Activated T-cell treated with anti-CD3 and anti-CD28 coated beads for 4 hours (primary cell): Measurements from ENCODE around the gene ZNF362.

Experiments
- DNase-seq: peaks from one replicate; pipeline ENCODE4 v3.0.0-alpha.2; 2020

ZNF362 gene

DNA sequence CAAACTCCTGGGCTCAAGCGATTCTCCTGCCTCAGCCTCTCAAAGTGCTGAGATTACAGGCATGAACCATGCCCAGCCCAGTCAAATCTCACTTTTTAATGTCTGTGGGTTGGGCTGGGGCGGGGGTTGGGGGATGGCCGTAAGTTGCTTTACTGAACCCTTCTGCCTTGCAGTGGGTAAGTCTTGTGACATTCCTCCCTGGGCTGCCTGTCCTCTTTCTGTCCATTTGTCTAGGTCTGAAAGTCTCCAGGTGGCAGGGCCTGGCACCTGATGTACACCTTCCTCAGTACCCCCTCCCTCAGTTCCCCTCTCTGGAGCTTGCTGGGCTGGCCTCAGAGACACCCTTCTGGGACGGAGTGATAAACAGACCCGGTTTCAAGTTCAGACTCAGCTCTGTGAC lies 13.3 kb downstream of the ZNF362 start:
- DNase-seq: no peak

DNA sequence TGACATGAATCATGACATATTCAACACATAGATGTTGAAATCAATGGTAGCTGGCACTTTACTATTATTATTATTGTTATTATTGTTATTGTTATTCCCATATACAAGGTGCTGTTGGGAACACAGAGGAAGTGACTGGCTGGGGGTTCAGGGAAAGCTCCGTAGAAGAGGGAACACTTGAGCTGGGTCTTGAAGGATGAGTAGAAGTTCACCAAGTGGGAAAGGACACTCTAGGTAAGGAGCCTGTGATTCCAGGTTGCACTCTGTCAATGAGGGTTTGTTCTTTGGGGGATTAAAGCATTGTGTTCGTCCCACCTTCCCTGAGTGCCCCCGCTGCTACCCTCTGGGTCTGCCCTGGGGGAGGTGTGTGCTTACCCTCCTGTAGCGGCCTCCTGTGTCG lies 14.1 kb downstream of the ZNF362 start:
- no peak for DNase-seq

DNA sequence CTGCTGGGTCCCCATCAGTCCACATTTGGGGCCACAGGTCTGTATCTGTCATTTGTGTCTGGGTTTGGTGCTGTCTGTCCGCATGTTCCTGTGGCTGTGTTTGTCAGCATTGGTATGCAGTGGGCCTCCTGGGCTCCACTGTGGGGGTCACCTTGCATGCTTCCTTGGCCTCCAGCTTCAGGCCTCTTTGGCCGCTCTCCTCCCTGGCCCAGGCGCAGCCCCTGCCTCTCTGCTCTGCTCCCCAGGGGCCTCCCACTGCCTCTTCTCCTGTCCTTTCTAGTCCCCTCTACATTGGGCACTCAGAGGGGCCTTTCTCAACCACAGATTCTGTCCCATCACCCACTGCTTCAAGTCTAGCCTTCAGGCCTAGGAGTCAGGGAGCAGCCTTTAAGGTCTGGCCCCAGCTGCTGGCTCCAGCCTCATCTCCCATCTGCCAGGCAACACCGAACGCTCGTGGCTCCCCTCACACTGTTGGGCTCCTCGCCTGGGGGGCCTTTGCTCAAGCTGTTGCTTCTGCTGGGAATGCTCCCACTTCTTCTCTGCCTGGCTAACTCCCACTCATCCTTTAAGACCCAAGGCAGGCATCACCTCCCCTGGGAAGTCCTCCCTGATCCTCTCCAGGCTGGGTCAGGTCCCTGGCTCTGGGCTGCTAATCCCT lies 14.6 kb downstream of the ZNF362 start:
- no peak for DNase-seq

DNA sequence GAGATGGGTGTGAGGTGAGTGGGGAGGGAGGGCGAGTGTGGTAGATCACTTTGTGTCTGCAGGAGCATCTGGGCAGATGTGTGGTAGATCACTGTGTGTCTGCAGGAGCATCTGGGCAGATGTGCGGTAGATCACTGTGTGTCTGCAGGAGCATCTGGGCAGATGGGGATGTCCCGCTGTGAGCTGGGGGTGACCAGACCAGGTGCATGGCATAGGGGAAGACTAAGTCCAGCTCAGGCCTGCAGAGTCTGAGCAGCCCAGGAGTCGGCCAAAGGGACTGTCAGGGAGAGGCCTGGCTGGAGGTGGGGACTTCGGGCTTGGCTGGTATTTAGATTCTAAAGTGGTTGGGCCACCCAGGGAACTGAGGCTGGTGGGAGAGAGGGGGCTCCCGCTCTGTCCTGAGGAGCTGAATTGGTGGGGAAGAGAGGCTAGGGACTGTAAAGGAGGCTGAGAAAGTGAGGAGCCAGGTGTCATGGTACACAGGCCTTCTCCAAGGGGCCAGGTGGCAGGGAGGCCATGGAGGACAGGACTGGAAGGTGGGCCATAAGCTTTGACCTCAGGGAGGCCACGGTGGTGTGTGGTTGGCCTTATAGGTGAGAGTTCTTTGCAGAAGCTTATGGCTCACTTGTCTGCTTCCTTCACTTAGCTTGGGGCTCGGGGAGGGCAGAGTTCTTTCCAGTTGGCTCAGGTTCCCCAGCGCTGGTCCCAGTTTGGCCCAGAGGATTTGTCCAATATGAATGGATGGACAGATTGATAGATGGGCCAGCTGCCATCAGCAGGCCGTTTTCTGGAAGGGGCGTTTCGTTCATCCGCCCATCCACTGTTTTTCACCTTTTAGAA lies 15.6 kb downstream of the ZNF362 start:
- no peak for DNase-seq

DNA sequence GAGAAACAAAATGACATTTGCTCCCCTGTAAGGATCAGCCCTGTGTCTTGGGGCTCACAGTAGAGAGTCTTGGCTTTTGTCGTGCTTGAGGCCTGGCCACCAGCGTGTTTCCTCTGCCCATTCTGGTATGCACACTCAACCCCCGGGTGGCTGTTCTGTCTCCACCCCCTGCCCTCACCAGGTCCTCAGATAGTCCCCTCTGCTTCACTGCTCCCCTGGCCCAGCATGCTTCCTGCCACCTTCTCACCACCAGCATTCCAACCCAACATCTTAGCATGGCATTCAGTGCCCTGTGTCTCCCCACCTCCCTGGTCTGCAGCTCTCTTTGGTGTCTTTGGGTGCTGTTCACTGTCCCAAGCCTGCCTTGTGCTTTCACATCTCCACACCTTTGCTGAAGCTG lies 16.2 kb downstream of the ZNF362 start:
- DNase-seq: no peak

DNA sequence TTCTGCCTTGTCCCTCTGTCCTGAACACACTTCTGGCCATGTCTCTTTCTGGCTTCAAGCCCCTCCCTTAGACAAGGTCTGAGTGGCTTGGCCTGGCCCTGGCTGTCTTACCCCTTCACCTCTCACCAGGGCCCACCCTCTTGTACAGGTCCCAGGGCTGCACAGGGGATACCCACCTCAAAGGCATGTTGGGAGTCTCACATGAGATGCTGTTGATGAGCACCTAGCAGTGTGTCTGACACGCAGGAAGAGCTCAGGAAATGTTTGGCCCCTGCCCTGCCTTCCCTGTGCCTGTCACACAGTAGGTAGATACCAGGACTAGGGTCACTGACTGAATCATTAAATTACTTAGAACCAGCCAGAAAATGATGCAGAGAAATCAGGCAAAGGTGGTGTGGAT lies 16.6 kb downstream of the ZNF362 start:
- DNase-seq: no peak

DNA sequence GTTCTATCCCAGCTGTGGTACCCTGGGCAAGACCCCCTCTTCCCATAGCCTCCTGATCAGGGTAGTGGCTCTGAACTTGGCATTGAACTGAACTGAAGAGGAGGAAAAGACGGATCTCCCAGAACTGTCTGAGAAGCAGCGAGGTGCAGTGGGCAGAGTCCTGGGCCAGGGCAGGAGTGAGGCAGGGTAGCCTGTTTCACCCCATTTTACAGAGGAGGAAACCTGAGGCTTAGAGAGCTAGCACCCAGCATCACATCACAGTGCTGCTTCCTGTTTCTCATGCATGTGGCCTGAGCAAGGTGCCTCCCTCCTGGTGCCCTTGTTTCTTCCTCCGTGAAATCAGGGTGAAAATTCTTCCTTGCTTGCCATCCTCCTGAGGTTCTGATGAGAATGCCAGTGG lies 17.1 kb downstream of the ZNF362 start:
- DNase-seq: no peak

DNA sequence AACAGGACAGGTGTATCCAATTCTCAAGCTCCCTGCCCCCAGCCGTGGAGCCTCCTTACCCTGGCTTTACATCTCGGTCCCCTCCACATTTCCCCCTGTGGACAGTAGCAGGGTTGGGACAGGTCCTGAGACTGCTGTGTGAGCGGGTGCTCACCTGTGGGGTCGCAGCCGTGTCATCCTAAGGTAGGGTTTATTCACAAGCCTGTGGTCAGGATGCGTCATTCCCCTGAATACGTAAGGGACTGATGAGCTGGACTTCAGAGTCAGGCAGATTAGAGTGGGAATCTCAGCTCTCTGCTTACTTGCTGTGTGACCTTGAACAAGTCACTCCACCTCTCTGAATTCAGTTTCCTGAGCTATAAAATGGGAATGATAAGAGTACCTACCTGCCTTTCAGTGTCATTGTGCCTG lies 17.7 kb downstream of the ZNF362 start:
- DNase-seq: no peak

DNA sequence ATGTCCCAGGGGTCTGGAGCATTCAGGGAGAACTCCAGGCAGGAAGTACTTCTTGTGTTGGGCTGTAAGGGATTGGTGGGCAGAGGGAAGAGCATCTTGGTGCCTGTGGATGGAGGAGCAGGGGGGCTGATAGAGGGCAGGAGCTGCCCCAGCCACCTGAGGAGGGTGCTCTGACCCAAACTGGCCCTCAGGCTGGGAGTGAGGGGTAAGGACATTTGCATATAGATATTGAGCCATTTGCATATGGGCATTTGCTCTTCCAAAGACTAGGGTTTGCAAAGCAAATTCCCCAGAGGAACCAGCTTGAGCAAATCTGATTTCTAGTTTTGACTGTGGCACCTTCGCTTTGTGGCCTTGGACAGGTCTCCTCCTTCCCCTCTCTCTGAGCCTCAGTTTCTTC lies 18.2 kb downstream of the ZNF362 start:
- no peak for DNase-seq

DNA sequence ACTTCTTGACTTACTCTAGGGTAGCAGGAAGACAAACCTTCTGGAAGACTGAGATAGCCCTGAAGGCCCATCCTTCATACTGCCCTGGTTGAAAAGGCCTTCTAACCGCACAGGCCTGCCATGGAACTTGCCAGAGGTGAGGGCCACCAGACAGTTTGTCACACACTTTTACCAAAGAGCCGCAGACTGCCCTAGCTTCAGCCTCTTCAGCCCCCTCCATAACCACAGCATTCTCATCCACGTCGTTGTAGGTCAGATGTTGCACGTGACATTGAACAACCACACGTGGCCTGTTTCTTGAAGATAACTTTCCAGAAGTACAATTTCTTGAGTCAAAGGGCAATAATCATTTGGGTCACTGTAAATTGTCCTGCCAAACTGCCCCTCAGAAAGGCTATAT lies 18.9 kb downstream of the ZNF362 start:
- no peak for DNase-seq

DNA sequence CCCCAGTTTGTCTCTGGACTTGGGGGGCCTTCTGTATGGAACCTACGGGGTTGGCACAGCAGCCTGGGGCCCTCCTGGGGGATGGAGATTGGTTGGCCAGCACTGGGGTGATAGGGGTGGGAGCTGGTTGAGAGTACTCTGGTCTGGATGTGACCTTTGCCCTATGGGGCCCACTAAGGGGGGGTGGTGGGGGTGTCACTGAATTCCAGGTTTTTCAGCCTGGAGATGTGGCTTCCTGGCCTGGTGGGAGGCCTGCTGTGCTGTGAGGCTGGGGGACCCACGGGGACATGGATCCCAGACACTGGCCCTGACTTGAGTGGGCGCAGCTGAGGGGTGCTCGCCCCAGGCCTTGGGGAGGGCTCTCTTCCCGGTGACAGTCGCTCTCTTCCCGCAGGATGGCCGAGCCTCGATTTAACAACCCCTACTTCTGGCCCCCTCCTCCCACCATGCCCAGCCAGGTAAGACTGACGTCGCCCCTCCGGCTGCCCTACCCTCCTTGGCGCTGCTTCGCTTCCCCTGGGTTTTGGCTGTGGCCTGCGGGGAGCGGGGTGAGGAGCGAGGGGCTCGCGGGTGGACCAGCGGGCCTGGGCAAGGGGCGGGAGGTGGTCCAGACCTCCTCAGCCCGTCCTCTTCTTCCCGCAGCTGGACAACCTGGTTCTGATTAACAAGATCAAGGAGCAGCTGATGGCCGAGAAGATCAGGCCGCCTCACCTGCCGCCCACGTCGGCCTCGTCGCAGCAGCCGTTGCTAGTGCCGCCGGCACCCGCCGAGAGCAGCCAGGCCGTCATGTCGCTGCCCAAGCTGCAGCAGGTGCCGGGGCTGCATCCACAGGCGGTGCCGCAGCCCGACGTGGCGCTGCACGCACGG lies 19.6 kb downstream of the ZNF362 start:
- no peak for DNase-seq

DNA sequence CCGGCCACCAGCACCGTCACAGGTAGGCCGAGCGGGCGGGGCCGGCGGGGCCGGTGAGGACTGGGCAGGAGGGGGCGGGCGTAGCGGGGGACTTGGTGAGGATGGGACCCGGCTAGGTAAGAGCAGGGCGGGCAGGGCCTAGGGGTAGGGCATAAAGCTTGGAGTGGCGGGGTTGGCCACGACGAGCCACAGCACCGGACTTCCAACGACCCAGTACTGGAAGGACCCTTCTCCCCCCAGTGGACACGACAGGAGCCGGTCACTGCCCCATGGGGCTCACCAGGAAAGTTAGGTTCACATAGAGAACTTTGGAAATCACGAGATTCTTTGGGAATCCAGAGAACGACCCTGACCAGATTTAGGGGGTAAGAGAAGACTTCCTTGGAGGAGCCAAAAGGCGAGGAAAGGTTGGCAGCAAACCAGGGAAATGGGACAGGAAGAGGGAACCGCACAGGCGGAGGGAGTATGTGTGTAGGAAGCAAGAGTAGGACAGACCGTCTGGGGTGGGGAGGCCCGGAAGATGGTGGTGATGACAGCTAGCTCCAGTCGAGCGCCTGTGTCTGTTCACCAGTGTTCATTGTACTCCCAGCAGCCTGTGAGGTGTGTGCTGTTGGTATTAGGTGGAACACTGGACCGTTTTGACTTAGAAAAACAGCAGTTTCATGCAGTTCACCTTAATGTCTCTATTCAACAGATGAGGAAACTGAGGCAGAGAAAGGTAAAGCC lies 20.4 kb downstream of the ZNF362 start:
- no peak for DNase-seq

DNA sequence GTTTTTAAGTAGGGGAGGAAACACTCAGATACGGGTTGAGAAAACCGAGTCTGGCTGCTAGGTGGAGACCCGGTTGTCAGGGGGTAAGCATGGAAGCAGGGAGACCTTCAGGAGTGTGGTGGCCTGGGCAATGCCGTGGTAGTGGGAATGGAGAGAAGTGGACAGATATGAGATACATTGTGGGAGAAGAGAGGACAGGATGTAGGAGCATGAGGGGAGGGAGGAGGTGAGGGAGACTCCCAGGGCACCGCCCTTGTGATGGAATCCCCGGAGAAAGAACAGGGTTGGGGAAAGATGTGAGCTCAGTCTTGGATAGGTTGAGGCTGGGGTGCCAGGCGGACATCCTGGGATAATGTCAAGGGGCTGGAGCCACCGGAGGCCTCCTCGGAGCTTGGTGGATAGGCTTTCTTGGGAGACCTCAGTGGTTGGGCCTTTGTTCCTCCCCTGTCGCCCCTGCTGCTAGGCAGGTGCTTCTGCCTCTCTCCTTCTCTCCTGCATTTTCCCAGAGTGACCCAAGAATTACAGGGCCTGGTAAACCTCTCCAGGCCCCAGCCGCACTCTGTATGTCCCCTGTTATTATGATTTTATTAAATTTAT lies 21.3 kb downstream of the ZNF362 start:
- no peak for DNase-seq

DNA sequence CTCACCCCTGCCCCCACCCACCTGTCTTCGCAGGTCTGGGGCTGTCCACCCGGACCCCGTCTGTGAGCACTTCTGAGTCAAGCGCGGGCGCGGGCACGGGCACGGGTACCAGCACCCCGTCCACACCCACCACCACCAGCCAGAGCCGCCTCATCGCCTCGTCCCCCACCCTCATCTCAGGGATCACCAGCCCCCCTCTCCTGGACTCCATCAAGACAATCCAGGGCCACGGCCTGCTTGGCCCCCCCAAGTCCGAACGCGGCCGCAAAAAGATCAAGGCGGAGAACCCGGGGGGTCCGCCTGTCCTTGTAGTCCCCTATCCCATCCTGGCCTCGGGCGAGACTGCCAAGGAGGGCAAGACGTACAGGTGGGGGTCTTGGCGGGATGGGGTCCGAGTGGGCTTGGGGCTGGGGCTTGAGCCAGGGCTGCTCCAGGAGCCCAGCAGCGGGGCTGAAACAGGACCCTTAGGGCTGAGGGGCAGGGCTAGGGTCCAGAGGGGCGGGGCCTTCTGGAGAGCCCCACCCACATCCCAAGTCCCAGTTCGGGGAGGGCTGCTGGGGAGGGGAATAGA lies 23.9 kb downstream of the ZNF362 start:
- no peak for DNase-seq

DNA sequence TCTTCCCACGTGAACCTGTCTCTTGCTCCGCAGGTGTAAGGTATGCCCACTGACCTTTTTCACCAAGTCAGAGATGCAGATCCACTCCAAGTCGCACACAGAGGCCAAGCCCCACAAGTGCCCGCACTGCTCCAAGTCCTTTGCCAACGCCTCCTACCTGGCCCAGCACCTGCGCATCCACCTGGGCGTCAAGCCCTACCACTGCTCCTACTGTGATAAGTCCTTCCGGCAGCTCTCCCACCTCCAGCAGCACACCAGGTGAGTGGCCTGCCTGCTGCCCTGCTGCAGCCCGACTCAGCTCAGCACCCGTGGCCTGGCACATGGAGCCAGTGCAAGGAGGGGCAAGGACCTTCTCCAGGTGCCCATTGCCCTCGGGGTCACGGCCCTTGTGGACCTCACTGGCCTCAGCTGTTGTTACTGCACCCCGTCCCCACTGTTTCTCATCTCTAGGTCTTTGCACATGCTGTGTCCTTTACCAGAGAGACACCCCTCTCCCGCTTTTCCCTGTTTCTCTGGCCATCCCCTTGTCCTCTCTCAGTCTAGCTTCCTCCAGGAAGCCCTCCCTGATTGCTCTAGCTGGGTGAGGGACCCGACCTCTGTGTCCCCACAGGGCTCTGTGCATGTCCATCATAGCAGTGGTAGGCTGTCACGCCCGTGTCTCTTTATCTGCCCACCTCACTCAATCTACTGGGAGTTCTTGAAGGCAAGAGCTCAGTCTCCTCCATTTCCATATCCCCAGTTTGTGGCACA lies 25.4 kb downstream of the ZNF362 start:
- no peak for DNase-seq

DNA sequence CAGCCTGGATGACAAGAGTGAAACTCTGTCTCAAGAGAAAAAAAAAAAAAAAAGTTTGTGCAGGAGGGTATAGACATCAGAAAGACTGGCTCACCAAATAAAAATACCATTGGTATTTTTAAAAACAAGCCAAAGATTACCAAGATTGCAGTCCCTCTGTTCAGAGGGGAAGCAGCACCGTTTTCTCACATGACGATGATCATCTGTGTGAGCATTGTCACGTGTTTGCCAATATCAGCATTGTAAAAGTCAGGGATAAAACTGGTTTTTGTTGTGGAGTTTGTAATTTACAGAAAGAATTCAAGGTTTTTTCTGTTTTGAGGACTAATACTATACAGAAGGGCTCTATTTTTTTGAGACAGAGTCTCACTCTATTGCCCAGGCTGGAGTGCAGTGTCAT lies 26.5 kb downstream of the ZNF362 start:
- DNase-seq: no peak

DNA sequence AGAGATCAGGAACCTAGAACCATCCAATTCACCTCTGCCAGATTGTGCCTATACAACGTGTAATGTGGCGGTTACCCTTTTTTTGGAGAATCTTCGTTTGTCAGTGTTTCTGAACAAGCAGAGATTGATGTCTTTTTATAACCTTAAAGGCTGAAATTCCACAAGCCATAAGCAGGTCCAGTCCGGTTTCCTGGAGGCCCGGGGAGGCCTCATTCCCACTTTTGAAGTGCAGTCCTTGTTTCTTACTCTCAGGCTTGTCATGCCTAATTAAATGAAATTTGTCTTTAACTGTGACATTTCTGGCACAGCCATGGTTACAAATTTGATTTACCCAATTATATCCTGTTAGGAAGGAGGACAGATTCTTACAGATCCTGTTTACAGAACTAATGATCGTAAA lies 27.8 kb downstream of the ZNF362 start:
- DNase-seq: no peak

DNA sequence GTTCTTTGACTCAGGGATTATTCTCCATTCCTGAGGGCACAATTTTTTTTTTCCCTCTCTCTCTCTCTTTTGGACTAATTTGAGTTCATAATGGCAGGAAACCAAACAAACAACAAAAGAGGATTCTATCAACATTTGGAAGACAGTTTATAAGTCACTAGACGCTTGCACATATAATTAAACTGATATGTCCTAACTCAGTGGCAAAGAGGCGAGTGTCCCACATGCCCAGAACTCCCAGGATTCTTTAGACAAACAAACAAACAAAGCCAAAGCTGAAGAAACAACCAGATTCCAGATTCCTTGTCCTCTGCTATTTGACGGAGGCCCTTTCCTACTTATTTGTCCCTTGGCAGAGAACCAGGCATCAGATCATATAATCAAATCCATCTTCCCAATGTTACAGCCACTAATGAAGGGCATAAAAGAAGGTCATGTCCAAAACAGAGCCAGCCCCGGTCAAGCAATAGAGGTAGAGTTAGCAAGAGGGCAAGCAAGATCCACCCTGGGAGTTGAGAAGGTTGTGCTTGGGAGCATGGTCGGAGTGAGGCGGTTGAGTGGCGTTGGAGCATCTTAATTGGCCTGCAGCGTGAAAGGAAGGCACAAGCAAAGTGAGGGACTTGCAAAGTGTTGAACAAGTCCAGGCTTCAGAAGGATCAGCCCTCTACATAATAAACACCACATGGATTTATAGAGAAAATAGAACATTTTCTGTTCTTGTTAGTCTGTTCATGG lies 30.3 kb downstream of the ZNF362 start:
- DNase-seq: no peak

DNA sequence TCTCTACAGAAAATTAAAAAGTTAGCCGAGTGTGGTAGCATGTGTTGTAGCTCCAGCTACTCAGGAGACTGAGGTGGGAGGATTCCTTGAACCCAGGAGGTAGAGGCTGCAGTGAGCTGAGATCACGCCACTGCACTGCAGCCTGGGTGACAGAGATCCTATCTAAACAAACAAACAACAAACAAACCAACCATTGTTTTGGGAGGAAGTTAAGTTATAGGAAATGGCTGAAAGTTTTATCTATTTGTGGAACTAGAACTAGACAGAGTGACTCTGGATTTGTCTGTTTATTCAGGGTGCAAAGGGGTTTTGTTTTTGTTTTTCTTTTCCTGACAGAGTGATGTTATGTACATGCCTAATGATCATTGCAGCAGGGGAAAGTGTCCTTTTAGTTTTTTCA lies 31.0 kb downstream of the ZNF362 start:
- no peak for DNase-seq

DNA sequence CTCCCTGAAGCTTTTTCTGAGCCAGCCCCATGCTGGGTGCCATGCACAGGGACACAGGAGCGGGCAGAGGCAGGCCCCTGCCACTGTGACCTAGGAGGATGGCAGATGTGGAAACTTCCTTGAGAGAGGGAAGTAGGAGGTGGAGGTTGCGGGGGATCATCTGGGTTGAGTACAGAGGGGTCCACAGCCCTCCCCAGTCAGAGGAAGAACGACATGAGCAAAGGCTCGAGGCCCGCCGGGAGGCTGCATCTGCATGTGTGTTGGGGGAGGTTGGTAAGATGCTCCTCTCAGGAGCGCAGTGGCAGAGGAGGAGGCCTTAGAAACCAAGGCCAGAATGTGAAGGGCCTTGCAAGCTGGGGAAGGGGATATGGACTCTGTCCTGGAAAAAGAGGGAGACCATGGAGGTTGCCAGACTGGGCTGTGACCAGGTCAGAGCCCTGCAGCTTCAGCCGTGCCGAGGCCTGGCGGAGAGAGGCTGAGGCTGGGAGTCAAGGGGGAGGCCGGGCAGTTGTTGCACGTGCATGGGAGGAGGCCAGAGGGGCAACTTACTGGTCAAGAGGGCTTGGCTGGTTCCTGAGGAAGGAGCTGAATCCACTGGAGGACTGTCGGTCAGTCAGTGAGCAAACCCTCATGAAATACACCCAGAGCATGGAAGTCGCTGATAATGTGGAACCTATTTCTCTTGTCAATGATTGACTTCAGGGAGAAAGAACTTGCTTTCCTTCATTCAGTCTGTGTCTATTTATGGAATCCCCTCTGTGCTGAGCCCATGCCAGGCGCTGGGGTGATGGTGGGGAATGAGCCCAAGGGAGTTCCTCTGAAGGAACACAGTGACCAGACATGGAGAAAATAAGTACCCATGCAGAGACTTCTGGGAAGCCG lies 32.9 kb downstream of the ZNF362 start:
- DNase-seq: no peak
